NB4 (cell line): ENCODE measurements around the gene OR2M5.

Source experiments
- CTCF ChIP-seq: IDR thresholded peaks from one replicate; pipeline ENCODE4 v1.5.1; 2012; ENCODE audit warnings: low read depth, low read length
- MYC ChIP-seq: IDR thresholded peaks from 2 replicates; pipeline ENCODE4 v1.6.1; 2011; ENCODE audit warnings: low read depth, low read length
- POLR2A ChIP-seq: IDR thresholded peaks from 2 replicates; pipeline ENCODE4 v1.6.1; 2011; ENCODE audit warnings: mild to moderate bottlenecking; ENCODE audit not compliant: insufficient read length; ENCODE audit errors: extremely low read depth
- TF ChIP-seq, protein P1 (sequence below): IDR thresholded peaks from 2 replicates; pipeline ENCODE4 v1.6.1; 2011; ENCODE audit warnings: low read depth, low read length

GRCh38 chr1:248183996-248184395 lies 39.0 kb downstream of the OR2M5 start:
- no peak for TF ChIP-seq CTCF
- no peak for TF ChIP-seq POLR2A
- TF ChIP-seq, protein P1, sequence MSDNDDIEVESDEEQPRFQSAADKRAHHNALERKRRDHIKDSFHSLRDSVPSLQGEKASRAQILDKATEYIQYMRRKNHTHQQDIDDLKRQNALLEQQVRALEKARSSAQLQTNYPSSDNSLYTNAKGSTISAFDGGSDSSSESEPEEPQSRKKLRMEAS, result no peak
- TF ChIP-seq MYC, result no peak
